Left colon (tissue), 2 donors: Measurements from ENCODE around the gene EPYC. TPM values are rescaled to one million over a fixed set of nuclear protein-coding genes. Genes with fewer than 3 reads are reported as not detected.

ENCODE experiments used
- ATAC-seq: fragments of 200-7000 bp; cut with Tn5 transposase; one replicate; pipeline ENCODE4 v1.9.1; 2020; ENCODE audit warnings: mild to moderate bottlenecking, moderate library complexity
- DNase-seq, 2 donors: peaks; one replicate each; pipeline ENCODE4 v3.0.0-alpha.2; 2020
- intact Hi-C, 2 donors: fragments of 100-400 bp; cut with DNase I in 1 of 2; cut with micrococcal nuclease in 1 of 2; formaldehyde crosslinking; loops; one replicate each; pipeline versions ENCODE4 v1.11.2 to v1.14.0; 2022; cut with DNase I, micrococcal nuclease
- total RNA-seq, 2 donors: library from RNA; stranded (reverse); fragmentation: NEBNext Ultra II Directional; extraction: Animal tissue kit (Norgen Biotek cat#: 25700); gene quantifications; one replicate each; pipeline ENCODE4 v1.2.1, GENCODE V29; 2021
- donor health status: DM: no; HTN: no; CAD: no.
- donor health status: DM: yes; HTN: yes; CAD: no.

Gene EPYC
- total RNA-seq, 2 donors from 2014 or later = not detected

DNA sequence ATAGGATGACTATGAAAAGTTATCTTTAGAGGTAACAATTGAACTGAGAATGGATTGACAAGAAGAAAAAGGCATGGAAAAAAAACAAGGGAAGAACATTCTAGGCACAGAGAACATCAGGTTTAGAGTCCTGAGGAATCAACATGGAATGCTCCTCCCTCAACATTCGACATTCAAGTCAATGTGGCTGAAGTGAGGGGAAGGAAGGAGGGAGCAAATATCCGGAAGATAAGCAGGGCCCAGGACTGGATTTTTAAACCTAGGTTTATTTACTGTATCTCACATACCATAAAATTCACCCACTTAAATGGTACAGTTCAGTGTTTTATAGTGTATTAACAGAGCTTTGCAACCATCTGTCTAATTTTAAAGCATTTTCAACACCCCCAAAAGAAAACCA is 40.2 kb downstream of the EPYC start:
- ATAC-seq = no peak
- DNase-seq = no peak
- intact Hi-C loops = no loop called here

- DNase-seq = no peak
- intact Hi-C loops = no loop called here
- no peak for ATAC-seq
These were observed 40.8 kb downstream of the EPYC start for GRCh38 chr12:90963946-90964345.

DNA sequence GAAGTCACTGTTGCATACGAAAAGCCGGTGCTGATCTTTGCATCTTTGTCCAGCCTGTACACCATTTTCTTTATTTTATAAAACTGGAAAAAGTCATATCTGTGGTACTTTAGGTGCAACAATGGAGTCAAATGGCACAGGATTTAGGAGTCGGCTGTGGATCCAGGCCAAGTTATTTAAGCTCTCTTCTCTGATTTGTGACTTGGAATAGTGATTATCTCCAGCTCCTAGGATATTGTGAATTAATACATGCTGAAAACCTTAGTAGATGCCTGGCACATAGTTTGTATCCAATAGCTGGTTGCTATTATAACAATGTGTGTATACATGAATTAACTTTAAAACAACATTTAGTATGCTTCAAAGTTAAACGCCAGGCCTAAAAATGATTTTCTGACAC is 43.6 kb downstream of the EPYC start:
- intact Hi-C loops = no loop called here
- ATAC-seq = no peak
- DNase-seq = no peak

GRCh38 chr12:90959538-90960139 is 45.1 kb downstream of the EPYC start:
- ATAC-seq = peak; percentile 45
- no peak for DNase-seq
- intact Hi-C loops = no loop called here

DNA sequence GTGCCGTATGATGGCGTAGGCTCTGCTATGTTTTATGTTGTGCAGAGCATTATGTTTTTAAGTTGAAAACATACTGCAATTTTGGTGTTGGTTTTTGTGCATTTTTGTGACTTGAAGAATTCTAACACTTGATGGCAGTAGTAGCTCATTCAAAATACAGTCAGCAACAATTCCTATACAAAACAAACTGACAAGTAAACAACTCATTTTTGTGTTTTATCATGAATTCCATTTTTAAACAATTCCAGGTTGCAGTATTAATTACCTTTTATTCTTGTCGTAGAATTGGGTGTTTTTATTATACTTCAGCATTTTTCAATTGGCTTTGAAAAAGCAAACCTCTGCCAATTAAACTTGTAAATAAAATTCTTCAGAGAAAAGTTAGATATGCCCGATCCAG is 45.7 kb downstream of the EPYC start:
- ATAC-seq (no peak), DNase-seq (no peak)
- intact Hi-C loops = no loop called here

GRCh38 chr12:90958347-90958746 is 46.4 kb downstream of the EPYC start:
- intact Hi-C loops = no loop called here
- DNase-seq = no peak
- ATAC-seq = no peak

- DNase-seq = no peak
- intact Hi-C loops = no loop called here
- ATAC-seq = no peak
These were observed 49.9 kb downstream of the EPYC start, which contains the start of gene CCER1 for GRCh38 chr12:90954921-90955320. CCER1 (minus strand) TSS chr12:90955176; CDS start chr12:90954742, 434 bp downstream.

DNA sequence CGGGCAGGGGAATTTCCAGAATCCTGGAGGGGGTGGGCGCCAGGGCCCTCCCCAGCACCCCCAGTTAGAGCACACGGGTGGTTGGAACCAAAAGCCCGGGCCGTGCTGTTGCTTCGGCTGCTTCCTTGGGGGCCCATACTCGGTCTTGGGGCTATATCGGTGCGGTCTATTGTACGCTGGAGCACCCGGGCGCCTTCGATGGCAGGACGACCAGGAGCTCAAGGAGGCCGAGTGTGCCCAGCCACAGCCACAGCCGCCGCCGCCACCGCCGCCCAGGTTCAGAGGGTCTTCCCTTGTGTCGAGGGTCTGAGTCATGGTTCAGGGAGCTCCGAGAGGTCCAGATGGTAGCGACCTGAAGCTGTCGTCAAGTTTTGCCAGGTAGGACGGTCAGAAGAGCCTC is 50.3 kb downstream of the EPYC start:
- intact Hi-C loops = no loop called here
- ATAC-seq (no peak), DNase-seq (no peak)

DNA sequence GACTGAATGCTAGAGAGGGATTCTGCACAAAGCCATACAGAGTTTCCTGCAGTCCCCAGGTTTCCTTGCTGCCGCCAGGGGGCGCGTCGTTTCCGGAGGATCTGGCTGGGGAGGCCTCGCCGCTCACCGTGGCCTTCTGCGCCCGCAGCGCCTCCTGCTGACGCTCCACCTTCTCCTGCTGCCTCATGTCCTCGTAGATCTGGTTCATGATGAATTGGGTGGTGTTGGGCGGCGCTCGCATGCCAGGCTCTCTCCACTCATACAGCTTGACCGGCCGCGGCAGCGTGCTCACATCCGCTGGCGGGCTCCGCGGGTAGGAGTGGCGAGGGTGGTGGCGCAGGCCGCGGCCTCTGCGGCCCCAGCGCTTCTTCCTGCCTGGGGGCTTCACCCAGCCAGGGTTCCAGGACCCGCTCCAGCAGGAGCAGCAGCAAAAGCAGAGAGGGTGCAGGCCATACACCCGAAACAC is 50.8 kb downstream of the EPYC start:
- DNase-seq (no peak), ATAC-seq (no peak)
- intact Hi-C loops = no loop called here

GRCh38 chr12:90951432-90952105 is 53.2 kb downstream of the EPYC start:
- intact Hi-C loops = no loop called here

DNA sequence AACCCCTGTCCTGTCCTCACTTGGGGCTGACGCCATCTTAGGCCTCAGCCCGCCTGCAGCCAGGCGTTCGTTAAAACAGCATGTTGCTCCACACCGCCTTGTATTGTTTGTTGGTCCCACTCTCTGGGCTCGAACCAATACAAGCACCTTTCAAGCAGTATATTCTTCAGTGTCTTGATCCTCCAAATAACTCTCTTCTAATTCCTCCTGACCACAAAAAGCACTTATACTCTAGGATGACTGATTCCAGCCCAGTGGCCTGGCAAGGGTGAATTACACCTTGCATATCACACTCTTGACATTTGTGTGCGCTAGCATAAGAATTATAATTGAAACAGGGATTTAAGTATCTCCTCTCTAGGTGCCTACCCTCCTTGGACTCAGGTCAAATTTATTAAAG is 56.9 kb downstream of the EPYC start:
- DNase-seq = no peak
- intact Hi-C loops = no loop called here
- no peak for ATAC-seq

More at GRCh38 chr12:90951432-90952105, 53.2 kb downstream of the EPYC start:
- ATAC-seq (no peak), DNase-seq (no peak)

DNA sequence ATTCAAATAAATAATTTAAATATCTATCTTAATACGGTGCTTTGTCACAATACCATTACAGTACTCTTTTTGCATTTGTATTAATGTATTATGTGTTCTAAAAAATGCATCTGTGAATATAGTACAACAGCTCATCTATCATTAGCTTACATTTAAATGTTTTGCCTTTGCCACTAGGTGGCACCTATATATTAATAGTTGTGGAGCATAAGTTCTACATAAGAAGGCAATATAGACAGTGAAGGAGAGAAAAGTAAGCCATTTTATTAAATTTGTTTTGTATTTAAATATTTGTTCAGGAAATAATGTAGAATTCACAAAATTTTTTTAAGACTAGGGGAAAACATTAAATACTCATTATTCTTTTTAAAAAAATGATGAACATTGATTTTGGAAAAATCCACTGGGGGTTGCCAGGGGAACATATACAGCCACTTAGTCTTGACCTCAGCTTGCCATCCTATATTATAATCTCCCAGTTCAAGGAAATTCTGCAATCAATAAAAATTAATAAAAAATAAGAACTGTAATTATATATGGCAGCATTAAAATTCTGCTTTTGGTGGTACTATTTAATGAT is 59.6 kb downstream of the EPYC start:
- DNase-seq (no peak), ATAC-seq (peak; percentile 45)
- intact Hi-C loops = no loop called here

- intact Hi-C loops = no loop called here
- no peak for DNase-seq
- no peak for ATAC-seq
These were observed 61.5 kb downstream of the EPYC start for GRCh38 chr12:90943255-90943654.

DNA sequence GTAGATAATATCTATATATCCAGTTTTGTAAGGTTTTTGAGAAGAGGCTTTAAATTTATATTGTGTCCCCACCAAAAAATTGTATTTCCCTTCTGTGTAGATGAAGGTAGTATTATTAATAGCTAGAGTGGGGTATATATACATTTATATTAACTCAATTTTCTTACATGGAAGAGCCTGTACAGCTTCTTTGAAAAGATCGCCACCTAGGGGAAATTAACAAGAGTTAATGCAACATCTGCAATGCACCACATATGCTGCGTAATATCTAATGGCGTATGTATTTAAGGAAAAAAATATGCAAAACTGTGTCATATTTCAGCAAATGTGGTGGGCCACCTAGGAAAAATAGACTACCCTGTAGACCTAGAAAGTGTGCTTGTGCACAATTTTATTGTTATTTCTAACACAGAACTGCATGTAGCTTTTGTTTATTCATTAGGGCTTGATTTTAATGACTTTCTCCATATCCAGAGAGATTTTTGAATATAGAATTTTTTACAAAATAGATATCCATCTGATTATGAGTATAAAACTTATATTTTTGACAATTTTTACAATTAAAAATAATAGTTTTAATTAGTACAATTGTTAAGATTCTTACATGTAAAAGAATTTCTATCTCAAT is 63.8 kb downstream of the EPYC start:
- DNase-seq = no peak
- intact Hi-C loops = no loop called here
- no peak for ATAC-seq

GRCh38 chr12:90939382-90939781 is 65.4 kb downstream of the EPYC start:
- ATAC-seq (no peak), DNase-seq (no peak)
- intact Hi-C loops = no loop called here

DNA sequence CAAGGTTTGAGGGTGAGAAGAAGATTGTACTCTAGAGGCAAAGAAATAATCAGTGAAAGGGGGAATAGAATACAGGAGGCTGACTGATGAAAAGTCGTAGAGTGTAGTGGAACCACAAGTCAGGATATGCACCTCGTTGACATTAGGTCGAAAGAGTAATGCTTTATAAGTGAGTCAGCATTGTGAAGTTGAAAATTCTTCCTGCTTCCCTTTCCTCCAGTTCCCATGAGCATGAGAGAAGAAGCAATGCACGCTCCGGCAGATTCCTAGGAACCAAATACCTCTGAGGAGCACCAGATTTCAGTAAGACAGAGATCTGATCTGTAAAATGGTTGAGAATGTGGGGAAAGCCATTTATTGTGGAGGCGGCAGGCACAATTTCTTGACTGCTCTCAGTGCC is 66.3 kb downstream of the EPYC start:
- ATAC-seq (no peak), DNase-seq (no peak)
- intact Hi-C loops = no loop called here

DNA sequence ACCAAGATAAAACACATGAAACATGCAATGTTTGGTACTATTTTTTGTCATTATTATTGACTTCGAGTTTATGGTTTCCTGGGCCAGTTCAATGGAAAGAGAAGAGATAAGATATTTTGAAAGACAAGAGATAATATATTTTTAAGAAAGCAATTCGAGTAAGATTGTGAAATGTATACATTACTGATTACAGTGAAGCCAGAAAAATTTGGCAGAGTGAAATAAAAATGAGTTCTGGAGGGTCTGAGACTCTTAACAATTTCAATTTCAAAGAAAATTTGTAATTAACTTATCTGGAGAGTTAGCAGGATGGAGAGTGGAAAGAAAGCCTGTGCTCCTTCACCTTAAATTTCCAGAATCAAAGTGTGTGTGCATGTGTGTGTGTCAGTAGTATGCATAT is 67.1 kb downstream of the EPYC start:
- DNase-seq (no peak), ATAC-seq (no peak)
- intact Hi-C loops = no loop called here

GRCh38 chr12:90936230-90937005 is 68.4 kb downstream of the EPYC start:
- intact Hi-C loops = no loop called here
- no peak for ATAC-seq
- DNase-seq = no peak

DNA sequence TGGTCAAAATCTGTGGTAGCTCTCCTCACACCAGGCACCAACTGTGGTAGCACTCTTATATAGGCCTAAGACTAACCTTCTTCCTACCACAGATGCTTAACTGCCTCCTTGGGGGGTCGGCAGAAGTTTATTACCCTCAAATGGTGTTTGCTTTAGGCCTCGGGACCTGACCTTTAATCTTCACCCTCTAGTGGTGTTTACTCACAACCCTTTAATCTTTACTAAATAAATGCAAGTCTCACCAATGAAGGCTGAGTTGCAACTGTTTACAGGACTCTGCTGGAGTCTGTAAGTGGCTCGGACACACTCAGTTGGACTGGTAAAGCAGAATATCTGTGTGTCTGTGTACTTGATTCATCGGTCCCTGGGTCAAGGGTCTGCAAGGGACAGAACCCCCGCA is 79.2 kb downstream of the EPYC start:
- ATAC-seq (no peak), DNase-seq (no peak)
- intact Hi-C loops = no loop called here
